ENCODE results near the gene IMP4.

IMP4 gene

GRCh38 chr2:130378898-130379214 lies 36.2 kb downstream of the IMP4 start:
- DNase-seq, result no peak
- H3K27ac ChIP-seq, result no peak overlapping the region
- in situ Hi-C loops (cut with HindIII; ENCODE audit: low pct_ligation_motif_present, low sequenced_read_pairs), result no loop called here
- H3K36me3 ChIP-seq (replicated peaks), result no peaks in the 10 kb centered on the region
- TF ChIP-seq CTCF (IDR thresholded peaks at IDR 0.05; ENCODE audit: low read depth, low read length, missing control alignments), result no peak
- H3K4me3 ChIP-seq (ENCODE audit: low read depth, low read length), result no peak overlapping the region
- no peaks in the 10 kb centered on the region for H3K27me3 ChIP-seq (replicated peaks)

- Histone ChIP-seq H3K27ac (no peak overlapping the region), H3K27me3 (replicated peaks) (no peaks in the 10 kb centered on the region), H3K4me3 (ENCODE audit: low read depth, low read length) (no peak overlapping the region), H3K36me3 (replicated peaks) (no peaks in the 10 kb centered on the region)
- peak; percentile 31 for DNase-seq
- no peak for TF ChIP-seq CTCF (IDR thresholded peaks at IDR 0.05; ENCODE audit: low read depth, low read length, missing control alignments)
- in situ Hi-C loops (cut with HindIII; ENCODE audit: low pct_ligation_motif_present, low sequenced_read_pairs), result no loop called here
Measured at GRCh38 chr2:130380096-130380934, 37.6 kb downstream of the IMP4 start.

GRCh38 chr2:130381145-130381544 lies 38.4 kb downstream of the IMP4 start:
- Histone ChIP-seq H3K27me3 (replicated peaks) (no peaks in the 10 kb centered on the region), H3K27ac (no peak overlapping the region), H3K36me3 (replicated peaks) (no peaks in the 10 kb centered on the region), H3K4me3 (ENCODE audit: low read depth, low read length) (no peak overlapping the region)
- in situ Hi-C loops (cut with HindIII; ENCODE audit: low pct_ligation_motif_present, low sequenced_read_pairs), result no loop called here
- TF ChIP-seq CTCF (IDR thresholded peaks at IDR 0.05; ENCODE audit: low read depth, low read length, missing control alignments), result no peak
- no peak for DNase-seq

GRCh38 chr2:130381619-130382018 lies 38.9 kb downstream of the IMP4 start:
- no peak for DNase-seq
- H3K36me3 ChIP-seq (replicated peaks), result no peaks in the 10 kb centered on the region
- in situ Hi-C loops (cut with HindIII; ENCODE audit: low pct_ligation_motif_present, low sequenced_read_pairs), result no loop called here
- no peak overlapping the region for H3K4me3 ChIP-seq (ENCODE audit: low read depth, low read length)
- H3K27me3 ChIP-seq (replicated peaks), result no peaks in the 10 kb centered on the region
- no peak overlapping the region for H3K27ac ChIP-seq
- TF ChIP-seq CTCF (IDR thresholded peaks at IDR 0.05; ENCODE audit: low read depth, low read length, missing control alignments), result no peak

GRCh38 chr2:130382313-130382917 lies 39.7 kb downstream of the IMP4 start:
- H3K27me3 ChIP-seq (replicated peaks), result no peaks in the 10 kb centered on the region
- H3K27ac ChIP-seq, result no peak overlapping the region
- no peak for TF ChIP-seq CTCF (IDR thresholded peaks at IDR 0.05; ENCODE audit: low read depth, low read length, missing control alignments)
- DNase-seq, result no peak
- in situ Hi-C loops (cut with HindIII; ENCODE audit: low pct_ligation_motif_present, low sequenced_read_pairs), result no loop called here
- H3K4me3 ChIP-seq (ENCODE audit: low read depth, low read length), result no peak overlapping the region
- no peaks in the 10 kb centered on the region for H3K36me3 ChIP-seq (replicated peaks)

All from brain microvascular endothelial cell (primary cell).